Endothelial cell (in vitro differentiated cells): ENCODE measurements around the gene ATP6V1E1. TPM values are rescaled to one million over a fixed set of nuclear protein-coding genes. Genes with fewer than 3 reads are reported as not detected.

Source experiments
- DNase-seq: peaks from one replicate; pipeline ENCODE4 v3.0.0; 2021; ENCODE audit warnings: low spot score
- H3K27ac Mint-ChIP-seq: one replicate; pipeline ENCODE4 v1.8.0; 2021; ENCODE audit warnings: mixed read lengths, inconsistent platforms; ENCODE audit not compliant: unreplicated experiment
- H3K27me3 Mint-ChIP-seq: one replicate; pipeline ENCODE4 v1.8.0; 2021; ENCODE audit warnings: mild to moderate bottlenecking, moderate library complexity, mixed read lengths, inconsistent platforms; ENCODE audit not compliant: unreplicated experiment
- H3K36me3 Mint-ChIP-seq: one replicate; pipeline ENCODE4 v1.8.0; 2021; ENCODE audit warnings: mild to moderate bottlenecking, low read depth, mixed read lengths, inconsistent platforms; ENCODE audit not compliant: unreplicated experiment
- H3K4me1 Mint-ChIP-seq: one replicate; pipeline ENCODE4 v1.8.0; 2021; ENCODE audit warnings: mild to moderate bottlenecking, mixed read lengths, inconsistent platforms; ENCODE audit not compliant: unreplicated experiment
- H3K4me3 Mint-ChIP-seq: one replicate; pipeline ENCODE4 v1.8.0; 2021; ENCODE audit warnings: mild to moderate bottlenecking, mixed read lengths, inconsistent platforms; ENCODE audit not compliant: unreplicated experiment
- H3K9me3 Mint-ChIP-seq: one replicate; pipeline ENCODE4 v1.8.0; 2021; ENCODE audit warnings: mixed read lengths, inconsistent platforms; ENCODE audit not compliant: unreplicated experiment
- CTCF ChIP-seq: fragments of 200-600 bp; sonication (generic); IDR thresholded peaks from one replicate; pipeline ENCODE4 v1.5.0; 2021; ENCODE audit warnings: antibody characterized with exemption; ENCODE audit not compliant: unreplicated experiment
- total RNA-seq: library from RNA; stranded (reverse); fragmentation: NEBNext Ultra II Directional; extraction: Animal tissue kit (Norgen Biotek cat#: 25700); gene quantifications from one replicate; pipeline ENCODE4 v1.2.1, GENCODE V29; 2021; ENCODE audit not compliant: unreplicated experiment

Gene ATP6V1E1
- total RNA-seq, 1 donor from 2014 or later: 80.4 TPM

GRCh38 chr22:17603668-17604067 is 24.9 kb downstream of the ATP6V1E1 start:
- H3K27me3 Mint-ChIP-seq: peaks cover 4% of the 10 kb centered on the region
- H3K27ac Mint-ChIP-seq: no peak overlapping the region
- no peaks in the 10 kb centered on the region for H3K4me1 Mint-ChIP-seq
- TF ChIP-seq CTCF: no peak
- peaks cover 14% of the 10 kb centered on the region for H3K36me3 Mint-ChIP-seq
- no peak overlapping the region for H3K4me3 Mint-ChIP-seq
- H3K9me3 Mint-ChIP-seq: no peaks in the 10 kb centered on the region
- DNase-seq: no peak

- no peaks in the 10 kb centered on the region for H3K9me3 Mint-ChIP-seq
- no peaks in the 10 kb centered on the region for H3K4me1 Mint-ChIP-seq
- H3K27ac Mint-ChIP-seq: no peak overlapping the region
- no peak for TF ChIP-seq CTCF
- H3K27me3 Mint-ChIP-seq: peaks cover 4% of the 10 kb centered on the region
- no peak for DNase-seq
- H3K36me3 Mint-ChIP-seq: peaks cover 36% of the 10 kb centered on the region
- no peak overlapping the region for H3K4me3 Mint-ChIP-seq
Observed at GRCh38 chr22:17601031-17601430, 27.5 kb downstream of the ATP6V1E1 start.

GRCh38 chr22:17598318-17598717 is 30.2 kb downstream of the ATP6V1E1 start:
- Mint-ChIP-seq H3K27me3 (peaks cover 4% of the 10 kb centered on the region), H3K27ac (no peak overlapping the region), H3K9me3 (no peaks in the 10 kb centered on the region), H3K36me3 (peaks cover 50% of the 10 kb centered on the region), H3K4me1 (no peaks in the 10 kb centered on the region), H3K4me3 (peak overlapping the region; percentile 33)
- DNase-seq: no peak
- TF ChIP-seq CTCF: no peak

- no peaks in the 10 kb centered on the region for H3K9me3 Mint-ChIP-seq
- peak overlapping the region; percentile 40 for H3K4me3 Mint-ChIP-seq
- TF ChIP-seq CTCF: no peak
- DNase-seq: no peak
- H3K27me3 Mint-ChIP-seq: peaks cover 4% of the 10 kb centered on the region
- peaks cover 57% of the 10 kb centered on the region for H3K36me3 Mint-ChIP-seq
- no peaks in the 10 kb centered on the region for H3K4me1 Mint-ChIP-seq
- H3K27ac Mint-ChIP-seq: no peak overlapping the region
Observed at GRCh38 chr22:17597217-17597616, 31.3 kb downstream of the ATP6V1E1 start.

GRCh38 chr22:17596226-17596625 is 32.3 kb downstream of the ATP6V1E1 start:
- no peak for DNase-seq
- no peak for TF ChIP-seq CTCF
- Mint-ChIP-seq H3K4me3 (peak overlapping the region; percentile 37), H3K9me3 (no peaks in the 10 kb centered on the region), H3K27ac (no peak overlapping the region), H3K36me3 (peaks cover 61% of the 10 kb centered on the region), H3K27me3 (peaks cover 6% of the 10 kb centered on the region), H3K4me1 (no peaks in the 10 kb centered on the region)
